Activated CD4-positive, alpha-beta T cell treated with anti-CD3 and anti-CD28 coated beads, Interleukin-2, Interleukin-6, amounts not matched to agents 100 ng/mL and 50 ng/mL, durations not matched to agents 16 hours and 8 hours (primary cell): ENCODE data around the gene FAM199X.
"Not testable (repeated sequence)": the region's sequence is repeated elsewhere in the genome, so short reads cannot be mapped to it uniquely, and the experiment has no call there.

Source experiments
- DNase-seq: peaks from one replicate; pipeline ENCODE4 v3.0.0-alpha.2; 2020

Gene FAM199X

GRCh38 chrX:104193485-104193884 is 27.2 kb downstream of the FAM199X start:
- no peak for DNase-seq

DNA sequence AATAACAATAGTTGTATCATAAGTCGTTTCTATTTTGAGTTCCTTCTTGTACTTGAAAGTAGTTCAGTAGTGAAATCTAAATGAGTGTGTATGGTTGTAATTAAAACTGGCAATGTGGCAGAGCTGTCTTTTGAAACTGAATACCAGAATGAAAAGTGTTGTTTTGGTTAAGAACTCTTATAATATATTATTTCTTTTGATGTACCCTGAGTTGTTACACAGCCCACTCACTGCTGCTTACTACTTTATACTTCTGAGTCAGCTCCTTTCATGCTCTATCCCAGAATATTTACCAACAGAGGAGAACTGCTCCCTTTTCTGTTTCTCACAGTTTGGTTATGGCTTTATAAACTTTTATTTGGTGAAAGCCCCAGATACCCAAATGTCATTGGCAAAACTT is 28.8 kb downstream of the FAM199X start:
- no peak for DNase-seq

- peak; percentile 53 for DNase-seq
Observed at GRCh38 chrX:104195489-104196084, 29.3 kb downstream of the FAM199X start.

GRCh38 chrX:104205548-104205947 is 39.3 kb downstream of the FAM199X start:
- DNase-seq = no peak

DNA sequence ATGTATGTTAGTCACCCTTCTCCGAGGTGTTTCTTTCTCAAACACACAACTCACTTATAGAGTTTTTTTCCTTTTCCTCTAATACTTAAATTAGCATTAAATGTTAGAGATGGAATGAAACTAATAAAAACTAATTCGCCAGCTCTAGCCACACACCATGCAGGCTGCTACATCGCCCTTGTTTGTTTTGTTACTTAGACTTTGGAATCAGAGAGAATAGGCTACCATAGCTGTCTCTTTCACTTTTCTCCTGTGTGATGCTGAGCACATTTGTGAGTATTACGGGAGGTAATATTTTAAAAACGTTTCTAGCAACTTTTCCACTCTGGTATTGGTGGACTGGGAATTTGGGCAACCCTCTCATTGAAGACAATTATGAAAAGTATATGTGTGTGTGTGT is 44.9 kb downstream of the FAM199X start:
- no peak for DNase-seq

DNA sequence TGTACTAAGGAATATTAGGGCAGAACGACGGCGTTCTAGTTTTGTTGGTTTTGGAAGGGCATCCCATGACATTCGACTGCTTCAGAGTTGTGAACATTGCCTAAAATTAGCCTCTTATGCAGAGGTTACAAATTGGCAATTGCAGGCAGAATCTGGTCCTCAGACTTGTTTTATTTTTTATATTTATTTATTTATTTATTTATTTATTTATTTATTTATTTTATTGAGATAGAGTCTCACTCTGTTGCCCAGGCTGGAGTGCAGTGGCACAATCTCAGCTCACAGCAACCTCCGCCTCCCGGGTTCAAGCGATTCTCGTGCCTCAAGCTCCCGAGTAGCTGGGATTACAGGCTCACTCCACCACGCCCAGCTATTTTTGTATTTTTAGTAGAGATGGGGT is 63.8 kb downstream of the FAM199X start:
- DNase-seq = not testable (repeated sequence)
